ENCODE data around the gene ZCWPW1. TPM values are rescaled to one million over a fixed set of nuclear protein-coding genes. Genes with fewer than 3 reads are reported as not detected.

ZCWPW1 gene
- total and polyA plus RNA-seq, 2 of the 8 experiments (the other 6 are each of a cell fraction or from before 2014, with no cell fraction given): 0.51 to 1.4 TPM

DNA sequence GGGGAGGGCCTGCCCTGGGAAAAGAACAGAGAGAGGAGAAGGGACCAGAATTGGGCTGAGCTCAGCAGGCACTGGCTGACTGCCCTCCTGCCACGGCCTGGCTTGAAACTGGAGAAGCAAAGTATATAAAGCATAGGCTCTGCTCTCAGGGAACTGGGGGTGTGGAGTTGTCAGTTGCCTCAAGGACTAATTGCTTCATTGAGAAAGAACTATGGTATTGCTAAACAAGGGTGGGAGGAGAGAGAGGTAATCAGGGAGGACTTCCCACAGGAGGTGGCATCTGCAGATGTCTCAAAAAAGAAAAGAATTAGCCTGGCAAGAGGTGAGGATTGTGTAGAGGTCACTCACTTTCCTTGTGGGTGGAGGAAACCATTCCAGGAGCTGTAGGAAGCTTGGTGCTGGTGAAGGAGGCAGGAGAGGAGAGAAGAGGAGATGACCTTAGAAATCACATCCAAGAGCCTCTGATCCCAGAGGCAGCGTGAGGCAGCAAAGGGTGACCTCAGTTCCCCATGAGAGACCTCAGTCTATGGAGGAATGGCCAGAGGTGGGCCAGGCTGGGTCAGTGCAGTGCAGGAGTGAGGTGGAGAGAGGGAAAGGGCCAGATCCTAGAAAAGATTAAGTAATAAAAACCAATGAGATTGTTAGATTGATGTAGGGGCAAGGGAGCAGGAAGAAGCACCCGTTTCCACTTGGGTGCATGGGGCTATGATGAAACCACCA lies 68.2 kb downstream of the ZCWPW1 start (continued):
- no peak for TF ChIP-seq SP4 (IDR thresholded peaks at IDR 0.05; ENCODE audit: low read length)
